Nucleus accumbens (tissue), 56 donors: ENCODE results near the gene SHQ1.
"Not testable (repeated sequence)": the region's sequence is repeated elsewhere in the genome, so short reads cannot be mapped to it uniquely, and the experiment has no call there.

Experiments
- DNase-seq, 56 donors: peaks; one replicate each; lab custom pipeline; 2025; lab: John Stamatoyannopoulos, UW

Gene SHQ1

DNA sequence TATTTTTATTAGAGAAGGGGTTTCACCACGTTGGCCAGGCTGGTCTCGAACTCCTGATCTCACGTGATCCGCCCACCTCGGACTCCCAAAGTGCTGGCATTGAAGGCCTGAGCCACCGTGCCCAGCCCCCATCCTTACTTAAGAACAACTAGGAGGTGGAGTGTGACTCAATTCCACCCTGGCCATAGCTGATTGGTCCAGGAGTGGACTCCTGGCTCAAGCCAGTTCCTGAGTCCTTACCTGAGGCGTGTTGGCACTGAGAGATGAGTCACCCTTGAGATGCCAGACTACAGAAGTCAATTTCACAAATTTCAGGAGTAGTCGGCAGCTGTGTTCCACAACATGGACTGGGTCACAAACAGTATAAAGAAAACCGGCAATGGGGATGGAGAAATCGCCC is 124.2 kb downstream of the SHQ1 start:
- DNase-seq, result no peak

DNA sequence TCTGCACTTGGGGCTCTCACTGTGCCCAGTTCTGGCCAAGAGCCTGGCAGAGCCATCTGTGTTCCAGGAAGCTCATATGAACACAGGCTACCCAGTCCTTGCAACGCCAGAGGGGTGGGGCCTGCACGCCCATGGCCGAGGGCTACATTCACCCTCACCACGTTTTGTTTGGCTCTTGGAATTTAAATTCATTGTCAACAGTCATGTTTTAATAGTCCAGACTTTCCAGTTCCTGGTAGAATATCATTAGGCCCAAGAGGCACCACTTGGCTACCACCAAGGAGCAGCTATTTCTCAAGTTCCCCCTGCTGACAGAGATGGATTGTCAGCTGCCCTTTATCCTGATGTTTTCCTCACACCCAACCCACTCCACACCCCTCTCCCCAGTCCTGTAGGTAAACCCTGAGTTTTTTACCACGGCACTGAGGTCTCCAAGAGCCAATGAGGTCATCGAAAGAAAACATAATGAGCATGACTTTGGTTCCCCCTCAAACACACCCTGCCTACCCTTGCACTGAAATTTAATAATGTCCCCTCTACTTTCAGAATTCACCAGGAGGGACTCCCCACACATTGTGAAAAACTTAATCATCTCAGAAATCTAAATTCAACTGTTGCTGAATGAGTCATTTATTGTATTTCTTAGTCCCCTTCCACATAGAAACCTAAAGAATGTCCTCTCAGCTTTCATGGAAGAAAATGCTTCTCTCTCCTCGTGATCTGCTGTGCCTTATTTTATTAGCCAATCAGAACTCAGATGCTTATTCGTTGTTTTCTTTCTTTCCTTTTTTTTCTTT is 125.1 kb downstream of the SHQ1 start:
- DNase-seq, result peak in 15 of 56 donors; percentile 3 to 40 (median 15)

DNA sequence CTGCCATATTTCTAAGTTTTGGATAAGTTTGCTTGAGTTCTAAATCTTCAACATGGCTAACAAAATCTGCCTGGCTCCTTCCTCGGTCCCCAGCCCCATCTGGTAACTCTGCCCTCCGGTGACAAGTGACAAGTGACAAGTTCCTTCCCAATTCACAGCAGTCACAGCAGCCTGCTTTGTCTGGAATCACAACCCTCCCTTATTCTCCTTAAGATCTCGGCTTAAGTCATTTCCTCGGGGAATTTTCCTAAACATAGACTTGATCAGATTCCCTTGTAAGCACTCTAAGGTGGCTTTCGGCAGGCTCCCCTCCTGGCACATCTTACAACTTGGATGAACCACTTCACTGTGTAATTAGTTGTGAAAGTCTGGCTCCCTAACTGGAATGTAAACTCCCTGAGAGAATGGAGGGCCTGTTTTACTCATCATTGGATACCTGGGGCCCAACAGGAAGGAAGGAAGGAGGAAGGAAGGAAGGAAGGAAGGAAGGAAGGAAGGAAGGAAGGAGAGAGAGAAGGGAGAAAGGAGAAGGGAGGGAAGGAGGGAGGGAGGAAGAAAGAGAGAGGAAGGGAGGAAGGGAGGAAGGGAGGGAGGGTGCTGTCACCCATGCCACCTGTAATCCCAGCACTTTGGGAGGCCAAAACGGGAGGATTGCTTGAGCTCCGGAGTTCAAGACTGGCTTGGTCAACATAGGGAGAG is 126.4 kb downstream of the SHQ1 start:
- DNase-seq, result no peak

DNA sequence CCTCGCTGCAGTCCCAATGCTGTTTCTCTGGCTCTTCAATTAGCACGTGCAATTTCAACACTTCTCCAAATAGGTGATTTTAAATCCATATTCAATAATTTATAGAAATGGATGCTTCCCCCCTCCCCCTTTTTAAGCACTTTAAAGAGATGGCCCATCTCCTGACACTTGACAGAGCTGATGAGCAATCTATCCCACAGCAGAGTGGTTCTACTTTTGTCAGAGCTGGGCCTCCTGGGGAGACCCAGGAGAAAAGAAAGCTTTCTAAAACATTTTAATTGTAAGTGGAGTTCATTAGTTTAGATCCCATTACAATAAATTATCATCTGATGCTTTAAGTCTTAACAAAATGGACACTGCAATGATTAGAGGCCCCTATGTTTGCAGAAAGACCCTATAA is 127.7 kb downstream of the SHQ1 start:
- DNase-seq, result no peak

DNA sequence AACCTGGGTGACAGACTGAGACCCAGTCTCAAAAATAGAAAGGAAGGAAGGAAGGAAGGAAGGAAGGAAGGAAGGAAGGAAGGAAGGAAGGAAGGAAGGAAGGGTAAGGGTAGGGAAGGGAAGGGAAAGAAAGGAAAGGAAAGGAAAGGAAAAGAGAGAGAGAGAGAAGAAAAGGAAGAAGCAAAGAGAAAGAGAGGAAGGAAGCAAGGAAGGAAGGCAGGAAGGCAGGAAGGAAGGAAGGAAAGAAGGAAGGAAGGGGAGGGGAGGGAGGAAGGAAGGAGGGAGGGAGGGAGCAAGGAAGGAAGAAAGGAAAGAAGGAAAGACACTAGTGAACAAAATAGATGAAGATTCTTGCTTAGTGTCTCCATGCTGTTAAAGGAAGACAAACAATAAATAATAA is 129.1 kb downstream of the SHQ1 start:
- no peak for DNase-seq

DNA sequence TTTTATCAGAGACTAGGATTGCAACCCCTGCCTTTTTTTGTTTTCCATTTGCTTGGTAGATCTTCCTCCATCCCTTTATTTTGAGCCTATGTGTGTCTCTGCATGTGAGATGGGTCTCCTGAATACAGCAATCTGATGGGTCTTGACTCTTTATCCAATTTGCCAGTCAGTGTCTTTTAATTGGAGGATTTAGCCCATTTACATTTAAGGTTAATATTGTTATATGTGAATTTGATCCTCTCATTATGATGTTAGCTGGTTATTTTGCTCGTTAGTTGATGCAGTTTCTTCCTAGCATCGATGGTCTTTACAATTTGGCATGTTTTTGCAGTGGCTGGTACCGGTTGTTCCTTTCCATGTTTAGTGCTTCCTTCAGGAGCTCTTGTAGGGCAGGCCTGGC is 134.1 kb downstream of the SHQ1 start:
- not testable (repeated sequence) for DNase-seq

DNA sequence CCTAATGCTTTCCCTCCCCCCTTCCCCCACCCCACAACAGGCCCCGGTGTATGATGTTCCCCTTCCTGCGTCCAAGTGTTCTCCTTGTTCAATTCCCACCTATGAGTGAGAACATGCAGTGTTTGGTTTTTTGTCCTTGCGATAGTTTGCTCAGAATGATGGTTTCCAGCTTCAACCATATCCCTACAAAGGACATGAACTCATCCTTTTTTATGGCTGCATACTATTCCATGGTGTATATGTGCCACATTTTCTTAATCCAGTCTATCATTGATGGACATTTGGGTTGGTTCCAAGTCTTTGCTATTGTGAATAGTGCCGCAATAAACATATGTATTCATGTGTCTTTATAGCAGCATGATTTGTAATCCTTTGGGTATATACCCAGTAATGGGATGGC is 137.8 kb downstream of the SHQ1 start:
- DNase-seq, result not testable (repeated sequence)

DNA sequence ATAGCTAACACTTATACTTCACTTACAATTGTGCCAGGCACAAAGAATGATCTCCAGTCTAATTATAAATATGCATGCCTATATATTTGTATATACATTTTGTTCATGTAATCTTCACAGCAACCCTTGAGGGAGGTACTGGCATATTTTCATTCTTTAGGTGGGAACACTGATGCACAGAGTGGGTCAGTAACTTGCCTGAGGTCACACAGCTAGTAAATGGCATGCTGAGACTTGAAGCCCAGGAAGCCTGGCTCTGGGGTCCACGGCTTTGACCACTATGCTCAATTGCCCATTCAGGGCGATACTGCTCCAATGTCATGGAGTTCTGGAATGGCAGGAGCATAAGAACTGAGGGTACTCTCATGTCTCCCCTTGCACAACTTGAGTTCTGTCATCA is 139.8 kb downstream of the SHQ1 start:
- DNase-seq, result no peak

DNA sequence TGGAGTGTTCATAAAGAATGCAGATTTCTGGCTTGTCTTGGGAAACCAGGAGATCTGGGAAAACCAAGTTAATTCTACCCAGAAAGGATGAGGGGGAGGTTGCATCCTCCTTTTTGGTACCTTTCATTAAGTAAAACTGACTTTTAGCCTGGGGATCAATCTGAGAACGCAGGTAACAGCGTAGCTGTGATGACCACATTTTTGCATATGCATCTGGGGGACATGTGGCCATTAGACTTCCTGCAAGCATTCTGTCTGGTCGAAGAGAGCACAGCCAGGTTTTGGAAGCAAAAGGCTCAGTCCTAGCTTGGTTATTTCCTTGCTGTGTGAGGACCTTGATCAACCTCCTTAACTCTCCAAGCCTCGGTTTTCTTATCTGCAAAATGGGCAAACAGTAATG is 145.2 kb downstream of the SHQ1 start:
- DNase-seq, result no peak

DNA sequence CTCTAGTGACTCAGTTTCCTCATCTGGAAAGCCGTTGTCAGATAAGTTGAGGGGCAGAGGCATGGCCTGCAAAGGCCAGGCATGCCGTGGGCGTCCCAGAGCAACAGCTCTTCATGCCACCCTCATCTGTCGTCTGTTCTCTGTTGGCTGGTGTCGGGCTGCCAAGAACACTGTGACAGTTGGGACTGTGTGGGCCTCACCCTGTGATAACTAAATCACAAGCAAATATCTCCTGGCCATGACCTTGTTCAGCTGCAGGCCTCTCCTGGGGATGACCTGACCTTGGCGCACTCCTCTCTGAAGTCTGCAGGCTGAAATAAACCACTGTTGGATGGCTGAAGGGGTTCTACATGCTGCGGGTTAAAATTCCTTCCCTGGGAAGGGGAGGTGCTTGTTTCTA is 145.9 kb downstream of the SHQ1 start:
- DNase-seq, result no peak

DNA sequence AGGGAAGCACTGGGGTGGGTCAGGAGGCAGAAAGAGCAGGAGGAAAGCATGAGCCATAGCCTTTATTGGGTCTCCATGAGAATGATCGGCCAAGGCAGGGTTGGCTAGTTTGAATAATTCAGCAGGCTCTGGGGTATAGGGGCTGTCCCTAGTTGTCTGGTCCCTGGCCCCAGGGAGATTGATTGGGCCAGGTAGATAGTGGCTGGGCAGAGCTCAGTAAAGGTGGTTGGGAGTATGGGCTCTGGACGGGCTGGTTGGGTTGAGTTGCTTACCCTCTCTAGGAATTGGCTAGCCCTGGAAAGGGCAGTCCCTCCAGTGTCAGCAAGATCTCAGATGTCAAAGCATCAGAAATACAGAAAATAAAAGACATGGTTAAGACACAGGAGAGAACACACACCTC is 148.1 kb downstream of the SHQ1 start:
- DNase-seq, result no peak

DNA sequence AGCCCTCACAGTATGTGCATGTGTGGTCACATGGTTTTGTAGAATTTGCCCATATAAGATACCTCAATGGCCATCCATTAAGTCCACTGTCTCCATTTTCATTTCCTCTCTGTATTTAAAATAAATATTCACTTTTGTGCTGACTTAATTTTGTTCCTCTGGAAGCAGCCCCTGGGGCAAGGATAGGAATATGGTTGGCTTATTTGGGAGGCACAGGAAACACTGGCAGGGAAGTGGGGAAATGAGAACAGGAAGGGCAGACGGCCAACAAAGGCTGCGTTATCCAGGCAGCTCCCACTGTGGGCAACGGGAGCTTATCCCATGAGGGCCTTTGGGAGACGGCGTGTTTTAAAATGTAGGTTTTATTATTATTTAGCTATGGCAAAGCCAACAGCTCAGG is 148.6 kb downstream of the SHQ1 start:
- DNase-seq, result no peak
